ENCODE results near the gene PTPMT1. TPM values are rescaled to one million over a fixed set of nuclear protein-coding genes. Genes with fewer than 3 reads are reported as not detected.
A peak's percentile ranks its signal among the peaks of the same experiment; 100 is the strongest.
"Not testable (repeated sequence)": the region's sequence is repeated elsewhere in the genome, so short reads cannot be mapped to it uniquely, and the experiment has no call there.

The PTPMT1 gene
- polyA plus RNA-seq: 49.5 TPM

DNA sequence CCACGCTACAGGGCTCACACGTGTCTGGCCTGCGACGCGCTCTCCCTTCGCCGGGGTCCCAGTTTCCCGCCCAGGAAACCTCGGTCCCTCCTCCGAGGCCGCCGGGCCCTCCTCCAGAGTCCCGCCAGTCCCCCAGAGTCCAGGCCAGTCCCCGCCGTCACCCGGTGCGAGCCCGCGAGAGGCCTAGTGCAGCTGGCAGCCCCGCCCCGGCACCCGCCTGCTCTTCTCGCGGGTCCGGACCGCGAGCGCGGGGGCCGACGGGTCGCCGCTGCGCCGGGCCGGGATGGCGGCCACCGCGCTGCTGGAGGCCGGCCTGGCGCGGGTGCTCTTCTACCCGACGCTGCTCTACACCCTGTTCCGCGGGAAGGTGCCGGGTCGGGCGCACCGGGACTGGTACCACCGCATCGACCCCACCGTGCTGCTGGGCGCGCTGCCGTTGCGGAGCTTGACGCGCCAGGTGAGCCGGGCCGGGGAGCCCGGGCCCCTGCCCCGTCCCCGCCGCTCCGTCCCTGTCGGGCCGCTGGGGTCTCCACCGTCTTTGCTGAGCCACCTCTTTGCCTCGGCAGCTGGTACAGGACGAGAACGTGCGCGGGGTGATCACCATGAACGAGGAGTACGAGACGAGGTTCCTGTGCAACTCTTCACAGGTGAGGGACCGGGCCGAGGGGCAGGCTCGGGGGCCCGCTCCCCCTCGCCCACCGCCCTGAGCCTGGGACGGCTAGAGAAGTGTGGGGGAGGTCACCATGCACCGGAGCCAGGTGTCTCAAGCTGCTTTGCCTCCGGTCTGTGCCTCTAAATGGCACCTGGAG lies at the start of gene PTPMT1:
PTPMT1 (plus strand) TSS at position 260 of the 809 bp plus-strand sequence; CDS start at position 284, 24 bp downstream.
- no peaks in the 10 kb centered on the region for H3K9me3 Mint-ChIP-seq
- peaks cover 3 to 13% (median 7%) of the 10 kb centered on the region in 3 donors for H3K4me1 Mint-ChIP-seq
- no peaks in the 10 kb centered on the region for H3K36me3 Mint-ChIP-seq
- H3K27me3 Mint-ChIP-seq: no peaks in the 10 kb centered on the region
- peak within 1 kb of the TSS; percentile 39 to 86 (median 74) for H3K27ac Mint-ChIP-seq
- peak within 1 kb of the TSS; percentile 84 to 91 (median 89) for H3K4me3 Mint-ChIP-seq

GRCh38 chr11:47516155-47516554 lies 49.2 kb upstream of the PTPMT1 start:
- Mint-ChIP-seq H3K4me1 (peaks cover 49 to 56% (median 52%) of the 10 kb centered on the region in 3 donors), H3K36me3 (peaks cover 6% of the 10 kb centered on the region), H3K4me3 (peak overlapping the region in 1 of 4 donors; percentile 41), H3K27ac (peak overlapping the region in 2 of 3 donors; percentile 64 to 86), H3K9me3 (no peaks in the 10 kb centered on the region), H3K27me3 (no peaks in the 10 kb centered on the region)

DNA sequence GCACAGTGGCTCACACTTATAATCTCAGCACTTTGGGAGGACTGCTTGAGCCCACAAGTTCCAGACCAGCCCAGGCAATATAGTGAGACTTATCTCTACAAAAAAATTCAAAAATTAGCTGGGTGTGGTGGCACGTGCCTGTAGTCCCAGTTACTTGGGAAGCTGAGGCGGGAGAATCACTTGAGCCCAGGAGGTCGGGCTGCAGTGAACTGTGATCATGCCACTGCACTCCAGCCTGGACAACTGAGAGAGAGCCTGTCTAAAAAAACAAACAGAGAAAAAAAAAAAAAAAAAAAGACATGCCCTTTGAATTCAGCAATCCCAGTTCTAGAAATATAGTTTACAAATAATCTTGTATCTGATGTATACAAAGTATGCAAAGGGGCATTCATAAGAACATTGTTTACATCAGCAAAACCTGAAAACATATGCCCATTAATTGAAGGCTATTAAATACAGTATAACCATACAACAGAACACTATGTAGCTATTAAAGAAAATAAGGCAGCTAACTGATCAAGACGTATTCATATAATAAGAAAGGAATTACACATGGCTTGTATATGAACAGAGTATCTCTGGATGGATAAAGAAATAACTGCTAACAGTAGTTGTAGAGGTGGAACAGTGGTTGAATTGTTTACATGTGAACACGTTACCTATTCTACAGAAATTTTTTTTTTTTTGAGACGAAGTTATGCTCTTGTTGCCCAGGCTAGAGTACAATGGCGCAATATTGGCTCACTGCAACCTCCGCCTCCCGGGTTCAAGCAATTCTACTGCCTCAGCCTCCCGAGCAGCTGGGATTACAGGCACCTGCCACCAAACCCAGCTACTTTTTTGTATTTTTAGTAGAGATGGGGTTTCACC lies 48.2 kb upstream of the PTPMT1 start:
- Mint-ChIP-seq H3K36me3 (peaks cover 6% of the 10 kb centered on the region), H3K27me3 (no peaks in the 10 kb centered on the region), H3K4me3 (peak overlapping the region in 2 of 4 donors; percentile 12 to 68), H3K9me3 (no peaks in the 10 kb centered on the region), H3K4me1 (peaks cover 47 to 56% (median 48%) of the 10 kb centered on the region in 3 donors), H3K27ac (peak overlapping the region in 1 of 3 donors; percentile 15)

- Mint-ChIP-seq H3K27ac (peak overlapping the region; percentile 7 to 76 (median 26)), H3K36me3 (peaks cover 6% of the 10 kb centered on the region), H3K4me1 (peaks cover 47 to 54% (median 50%) of the 10 kb centered on the region in 3 donors), H3K4me3 (peak overlapping the region in 2 of 4 donors; percentile 2 to 7), H3K27me3 (no peaks in the 10 kb centered on the region), H3K9me3 (no peaks in the 10 kb centered on the region)
Measured at GRCh38 chr11:47518212-47518964, 47.0 kb upstream of the PTPMT1 start.

- Mint-ChIP-seq H3K9me3 (no peaks in the 10 kb centered on the region), H3K27me3 (no peaks in the 10 kb centered on the region), H3K36me3 (peaks cover 4% of the 10 kb centered on the region), H3K4me3 (peak overlapping the region; percentile 4 to 59 (median 24)), H3K27ac (peak overlapping the region; percentile 54 to 89 (median 78)), H3K4me1 (peaks cover 40 to 61% (median 42%) of the 10 kb centered on the region in 3 donors)
Measured at GRCh38 chr11:47523490-47524225, 41.7 kb upstream of the PTPMT1 start.

DNA sequence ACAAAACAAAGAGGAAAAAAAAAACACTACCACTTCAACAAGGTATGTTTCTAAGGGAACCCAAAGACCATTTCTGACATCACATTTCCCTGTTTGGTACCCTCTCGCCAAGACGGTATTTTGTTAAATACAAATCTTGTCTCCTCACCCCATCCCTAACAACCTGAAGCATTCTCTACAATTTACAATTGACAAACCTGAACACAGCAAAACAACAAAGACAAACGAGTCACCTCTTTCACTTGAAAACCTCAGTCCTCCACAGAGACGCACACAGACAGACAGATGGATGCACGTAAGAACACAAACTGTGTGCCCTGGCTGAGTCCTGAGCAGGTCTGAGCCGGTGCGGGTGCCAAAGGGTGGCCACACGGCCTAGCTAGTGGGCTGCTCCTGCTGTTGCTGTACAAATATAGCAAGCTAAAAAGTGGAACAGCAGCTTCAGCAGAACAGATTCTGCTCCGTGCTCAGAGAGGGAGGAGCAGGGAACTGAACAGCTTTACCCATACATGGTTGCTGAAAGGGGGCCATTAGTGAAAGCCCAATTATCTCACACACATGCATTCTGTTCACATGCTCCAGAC lies 41.0 kb upstream of the PTPMT1 start:
- H3K27ac Mint-ChIP-seq: peak overlapping the region; percentile 54 to 89 (median 78)
- H3K36me3 Mint-ChIP-seq: peaks cover 4% of the 10 kb centered on the region
- H3K9me3 Mint-ChIP-seq: no peaks in the 10 kb centered on the region
- H3K27me3 Mint-ChIP-seq: no peaks in the 10 kb centered on the region
- peaks cover 36 to 57% (median 39%) of the 10 kb centered on the region in 3 donors for H3K4me1 Mint-ChIP-seq
- peak overlapping the region; percentile 24 to 71 (median 34) for H3K4me3 Mint-ChIP-seq

DNA sequence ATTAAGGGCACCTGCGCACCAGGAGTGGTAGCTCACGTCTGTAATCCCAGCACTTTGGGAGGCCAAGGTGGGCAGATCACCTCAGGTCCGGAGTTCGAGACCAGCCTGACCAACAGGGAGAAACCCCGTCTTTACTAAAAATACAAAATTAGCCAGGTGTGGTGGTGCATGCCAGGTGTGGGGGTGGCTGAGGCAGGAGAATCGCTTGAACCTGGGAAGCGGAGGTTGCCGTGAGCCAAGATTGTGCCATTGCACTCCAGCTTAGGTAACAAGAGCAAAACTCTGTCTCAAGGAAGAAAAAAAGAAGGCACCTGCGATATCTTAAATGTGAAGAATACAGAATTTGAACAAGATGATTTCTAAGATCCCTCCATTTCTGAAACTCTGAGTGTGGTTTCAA lies 39.4 kb upstream of the PTPMT1 start:
- not testable (repeated sequence) for H3K9me3 Mint-ChIP-seq, H3K27me3 Mint-ChIP-seq, H3K36me3 Mint-ChIP-seq
- Mint-ChIP-seq H3K4me3 (peak overlapping the region in 2 of 4 donors; percentile 64 to 83), H3K4me1 (peaks cover 38 to 55% (median 40%) of the 10 kb centered on the region in 3 donors), H3K27ac (peak overlapping the region; percentile 6 to 92 (median 77))

DNA sequence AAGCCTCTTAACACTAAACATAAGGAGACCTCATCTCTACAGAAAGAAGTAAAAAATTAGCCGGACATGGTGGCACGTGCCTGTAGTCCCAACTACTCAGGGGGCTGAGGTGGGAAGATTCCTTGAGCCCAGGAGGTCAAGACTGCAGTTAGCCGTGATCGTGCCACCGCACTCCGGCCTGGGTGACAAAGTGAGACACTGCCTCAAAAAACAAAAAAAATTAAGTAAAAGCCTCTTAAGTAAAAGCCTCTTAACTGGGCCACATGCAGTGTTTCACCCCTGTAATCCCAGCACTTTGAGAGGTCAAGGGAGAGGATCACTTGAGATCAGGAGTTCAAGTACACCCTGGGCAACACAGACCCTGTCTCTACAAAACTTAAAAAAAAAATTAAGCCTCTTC lies 38.2 kb upstream of the PTPMT1 start:
- Mint-ChIP-seq H3K4me3 (no peak overlapping the region), H3K36me3 (no peaks in the 10 kb centered on the region), H3K9me3 (no peaks in the 10 kb centered on the region), H3K27ac (no peak overlapping the region), H3K27me3 (no peaks in the 10 kb centered on the region), H3K4me1 (peaks cover 40 to 49% (median 43%) of the 10 kb centered on the region in 3 donors)

DNA sequence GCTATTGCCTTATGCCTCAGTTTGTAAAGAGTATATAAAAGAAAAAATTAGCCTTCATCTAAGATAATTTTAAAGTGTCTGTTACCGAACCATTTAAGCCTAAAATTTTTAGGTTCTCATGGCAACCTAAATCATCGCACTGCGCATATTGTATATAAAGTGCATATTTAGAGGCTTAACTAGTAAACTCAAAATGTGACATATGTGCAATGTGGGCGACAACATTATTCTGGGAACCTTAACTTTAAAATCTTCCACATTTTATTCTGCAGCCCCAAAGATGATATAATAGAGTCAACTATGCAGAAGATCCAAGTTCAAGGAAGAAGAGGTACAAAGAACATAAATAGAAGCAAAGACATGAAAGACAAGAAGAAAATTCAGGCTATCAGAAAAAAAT lies 35.4 kb upstream of the PTPMT1 start:
- Mint-ChIP-seq H3K36me3 (no peaks in the 10 kb centered on the region), H3K4me3 (no peak overlapping the region), H3K4me1 (peaks cover 31 to 36% (median 34%) of the 10 kb centered on the region in 3 donors), H3K27ac (peak overlapping the region in 1 of 3 donors; percentile 60), H3K9me3 (no peaks in the 10 kb centered on the region), H3K27me3 (no peaks in the 10 kb centered on the region)

DNA sequence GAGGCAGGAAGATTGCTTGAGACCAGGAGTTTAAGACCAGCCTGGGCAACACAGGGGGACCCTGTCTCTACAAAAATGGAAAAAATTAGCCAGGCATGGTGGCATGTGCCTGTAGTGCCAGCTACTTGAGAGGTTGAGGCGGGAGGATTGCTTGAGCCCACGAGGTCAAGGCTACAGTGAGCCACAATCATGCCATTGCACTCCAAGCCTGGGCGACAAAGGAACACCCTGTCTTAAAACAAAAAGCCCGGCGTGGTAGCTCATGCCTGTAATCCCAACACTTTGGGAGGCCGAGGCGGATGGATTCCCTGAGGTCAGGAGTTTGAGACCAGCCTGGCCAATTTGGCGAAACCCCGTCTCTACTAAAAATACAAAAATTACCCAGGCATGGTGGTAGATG lies 34.7 kb upstream of the PTPMT1 start:
- H3K27ac Mint-ChIP-seq, H3K4me3 Mint-ChIP-seq, H3K9me3 Mint-ChIP-seq, H3K27me3 Mint-ChIP-seq, H3K36me3 Mint-ChIP-seq: not testable (repeated sequence)
- peaks cover 24 to 32% (median 31%) of the 10 kb centered on the region in 3 donors for H3K4me1 Mint-ChIP-seq

- Mint-ChIP-seq H3K27me3 (no peaks in the 10 kb centered on the region), H3K4me1 (peaks cover 16 to 29% (median 25%) of the 10 kb centered on the region in 3 donors)
Measured at GRCh38 chr11:47531666-47532065, 33.7 kb upstream of the PTPMT1 start.

GRCh38 chr11:47532597-47533213 lies 32.7 kb upstream of the PTPMT1 start:
- no peaks in the 10 kb centered on the region for H3K27me3 Mint-ChIP-seq
- H3K36me3 Mint-ChIP-seq: no peaks in the 10 kb centered on the region
- peak overlapping the region in 2 of 4 donors; percentile 8 to 45 for H3K4me3 Mint-ChIP-seq
- no peak overlapping the region for H3K27ac Mint-ChIP-seq
- H3K9me3 Mint-ChIP-seq: no peaks in the 10 kb centered on the region
- H3K4me1 Mint-ChIP-seq: peaks cover 20 to 29% (median 26%) of the 10 kb centered on the region in 3 donors

More at GRCh38 chr11:47531666-47532065, 33.7 kb upstream of the PTPMT1 start:
- H3K4me3 Mint-ChIP-seq: no peak overlapping the region
- H3K9me3 Mint-ChIP-seq: no peaks in the 10 kb centered on the region
- H3K36me3 Mint-ChIP-seq: no peaks in the 10 kb centered on the region
- no peak overlapping the region for H3K27ac Mint-ChIP-seq

GRCh38 chr11:47533690-47534151 lies 31.7 kb upstream of the PTPMT1 start:
- Mint-ChIP-seq H3K36me3 (no peaks in the 10 kb centered on the region), H3K4me3 (no peak overlapping the region), H3K9me3 (no peaks in the 10 kb centered on the region), H3K27me3 (no peaks in the 10 kb centered on the region), H3K4me1 (peaks cover 26 to 28% (median 27%) of the 10 kb centered on the region in 3 donors), H3K27ac (peak overlapping the region in 1 of 3 donors; percentile 47)

All from IgD-negative memory B cell (primary cell).